ENCODE results near the gene FBXL20.
"Not testable (repeated sequence)": the region's sequence is repeated elsewhere in the genome, so short reads cannot be mapped to it uniquely, and the experiment has no call there.

FBXL20 gene

GRCh38 chr17:39385040-39385439 is 16.4 kb downstream of the FBXL20 start:
- DNase-seq (ENCODE audit: low read depth in 1 of 2, low spot score in 1 of 2): no peak

- no peak for DNase-seq (ENCODE audit: low read depth in 1 of 2, low spot score in 1 of 2)
These were observed 21.3 kb downstream of the FBXL20 start for GRCh38 chr17:39380144-39380543.

- no peak for DNase-seq (ENCODE audit: low read depth in 1 of 2, low spot score in 1 of 2)
These were observed 25.0 kb downstream of the FBXL20 start for GRCh38 chr17:39376434-39376833.

- DNase-seq (ENCODE audit: low read depth in 1 of 2, low spot score in 1 of 2): not testable (repeated sequence)
These were observed 33.6 kb downstream of the FBXL20 start for GRCh38 chr17:39367805-39368204.

- no peak for DNase-seq (ENCODE audit: low read depth in 1 of 2, low spot score in 1 of 2)
These were observed 35.6 kb downstream of the FBXL20 start for GRCh38 chr17:39365872-39366271.

GRCh38 chr17:39365242-39365641 is 36.2 kb downstream of the FBXL20 start:
- no peak for DNase-seq (ENCODE audit: low read depth in 1 of 2, low spot score in 1 of 2)

GRCh38 chr17:39364236-39365025 is 37.0 kb downstream of the FBXL20 start:
- DNase-seq (ENCODE audit: low read depth in 1 of 2, low spot score in 1 of 2): no peak

- no peak for DNase-seq (ENCODE audit: low read depth in 1 of 2, low spot score in 1 of 2)
These were observed 40.4 kb downstream of the FBXL20 start for GRCh38 chr17:39361064-39361463.

- no peak for DNase-seq (ENCODE audit: low read depth in 1 of 2, low spot score in 1 of 2)
These were observed 40.9 kb downstream of the FBXL20 start for GRCh38 chr17:39360537-39360936.

- DNase-seq (ENCODE audit: low read depth in 1 of 2, low spot score in 1 of 2): no peak
These were observed 41.4 kb downstream of the FBXL20 start for GRCh38 chr17:39359994-39360393.

GRCh38 chr17:39357986-39358385 is 43.4 kb downstream of the FBXL20 start:
- no peak for DNase-seq (ENCODE audit: low read depth in 1 of 2, low spot score in 1 of 2)

GRCh38 chr17:39357488-39357887 is 43.9 kb downstream of the FBXL20 start:
- DNase-seq (ENCODE audit: low read depth in 1 of 2, low spot score in 1 of 2): no peak

- no peak for DNase-seq (ENCODE audit: low read depth in 1 of 2, low spot score in 1 of 2)
These were observed 48.4 kb downstream of the FBXL20 start for GRCh38 chr17:39352986-39353385.

- no peak for DNase-seq (ENCODE audit: low read depth in 1 of 2, low spot score in 1 of 2)
These were observed 48.9 kb downstream of the FBXL20 start for GRCh38 chr17:39352511-39352910.

GRCh38 chr17:39351508-39351907 is 49.9 kb downstream of the FBXL20 start:
- no peak for DNase-seq (ENCODE audit: low read depth in 1 of 2, low spot score in 1 of 2)

- no peak for DNase-seq (ENCODE audit: low read depth in 1 of 2, low spot score in 1 of 2)
These were observed 52.2 kb downstream of the FBXL20 start for GRCh38 chr17:39349246-39349645.

- DNase-seq (ENCODE audit: low read depth in 1 of 2, low spot score in 1 of 2): not testable (repeated sequence)
These were observed 54.6 kb downstream of the FBXL20 start for GRCh38 chr17:39346863-39347262.

- no peak for DNase-seq (ENCODE audit: low read depth in 1 of 2, low spot score in 1 of 2)
These were observed 59.9 kb downstream of the FBXL20 start for GRCh38 chr17:39341541-39341940.

- DNase-seq (ENCODE audit: low read depth in 1 of 2, low spot score in 1 of 2): no peak
These were observed 60.7 kb downstream of the FBXL20 start for GRCh38 chr17:39340731-39341130.

GRCh38 chr17:39339272-39339671 is 62.2 kb downstream of the FBXL20 start:
- DNase-seq (ENCODE audit: low read depth in 1 of 2, low spot score in 1 of 2): no peak

- not testable (repeated sequence) for DNase-seq (ENCODE audit: low read depth in 1 of 2, low spot score in 1 of 2)
These were observed 63.8 kb downstream of the FBXL20 start for GRCh38 chr17:39337649-39338048.

- no peak for DNase-seq (ENCODE audit: low read depth in 1 of 2, low spot score in 1 of 2)
These were observed 65.7 kb downstream of the FBXL20 start for GRCh38 chr17:39335704-39336223.

All from stimulated activated CD4-positive, alpha-beta T cell treated with anti-CD3 and anti-CD28 coated beads, Interleukin-15, amount 100 ng/mL, for 1 hour (primary cell).